H1 (cell line): Measurements from ENCODE around the gene SHROOM3. TPM values are rescaled to one million over a fixed set of nuclear protein-coding genes. Genes with fewer than 3 reads are reported as not detected.

ENCODE experiments used
- CTCF ChIA-PET: fragments of 300-600 bp; sonication (Branson Sonifier 250); formaldehyde crosslinking; loops from one replicate; lab custom pipeline; 2021; ENCODE audit not compliant: partially characterized antibody; lab: Charles Lee
- POLR2A ChIA-PET: fragments of 300-600 bp; sonication (Branson Sonifier 250); formaldehyde crosslinking; loops from one replicate; lab custom pipeline; 2021; ENCODE audit warnings: inconsistent platforms; ENCODE audit not compliant: partially characterized antibody; lab: Charles Lee
- DNase-seq, 2 experiments: peaks; one replicate each; pipeline versions ENCODE4 v3.0.0 to v3.0.0-alpha.2; 2010 to 2022; ENCODE audit warnings: low spot score in 2 of 2, low read depth in 1 of 2, mixed read lengths in 1 of 2
- FAIRE-seq: peaks from 2 replicates; lab custom pipeline; 2011; peaks lifted over from hg19 to GRCh38; lab: Jason Lieb, UNC
- H2AFZ ChIP-seq: 2 replicates; pipeline ENCODE4 v1.8.1; 2012; ENCODE audit warnings: low read length, inconsistent platforms
- H2AK5ac ChIP-seq: 2 replicates; pipeline ENCODE4 v1.6.1; 2013; ENCODE audit warnings: low read depth, low read length
- H2BK120ac ChIP-seq: replicated peaks from 2 replicates; pipeline ENCODE3; 2013; ENCODE audit warnings: low read depth, low read length, inconsistent platforms
- H2BK12ac ChIP-seq: 2 replicates; pipeline ENCODE4 v1.6.1; 2013; ENCODE audit warnings: low read depth, low read length
- H2BK15ac ChIP-seq: 2 replicates; pipeline ENCODE4 v1.6.1; 2013; ENCODE audit warnings: low read length
- H2BK20ac ChIP-seq: 2 replicates; pipeline ENCODE4 v1.6.1; 2013; ENCODE audit warnings: low read length
- H2BK5ac ChIP-seq: 2 replicates; pipeline ENCODE4 v1.6.1; 2013; ENCODE audit warnings: low read depth, low read length
- H3K14ac ChIP-seq: 2 replicates; pipeline ENCODE4 v1.6.1; 2013; ENCODE audit warnings: inconsistent platforms; ENCODE audit not compliant: insufficient read length
- H3K18ac ChIP-seq: 2 replicates; pipeline ENCODE4 v1.6.1; 2013; ENCODE audit warnings: low read length; ENCODE audit errors: extremely low read depth
- H3K23ac ChIP-seq: 2 replicates; pipeline ENCODE4 v1.6.1; 2013; ENCODE audit warnings: inconsistent platforms; ENCODE audit not compliant: insufficient read length
- H3K23me2 ChIP-seq: 2 replicates; pipeline ENCODE4 v1.6.1; 2013; ENCODE audit warnings: low read depth, low read length
- H3K27ac ChIP-seq: 2 replicates; pipeline ENCODE4 v1.6.1; 2011; ENCODE audit warnings: low read depth, low read length, inconsistent platforms
- H3K27me3 ChIP-seq, 4 experiments: replicated peaks in 1 of 4; 1 replicate in 1 of 4; 2 replicates in 3 of 4; pipeline versions ENCODE4 v1.6.1 to v1.8.1; 2011 to 2013; ENCODE audit warnings: low read length in 3 of 4, mild to moderate bottlenecking in 3 of 4, inconsistent platforms in 2 of 4, mixed read lengths in 2 of 4, moderate library complexity in 1 of 4; ENCODE audit not compliant: control insufficient read depth in 3 of 4, insufficient read depth in 3 of 4; ENCODE audit errors: extremely low read depth in 1 of 4
- H3K36me3 ChIP-seq, 4 experiments: 2 replicates each; pipeline versions ENCODE4 v1.6.1 to v1.8.1; 2011 to 2013; ENCODE audit warnings: mild to moderate bottlenecking in 4 of 4, low read length in 3 of 4, moderate library complexity in 2 of 4, control low read depth in 1 of 4, inconsistent platforms in 1 of 4; ENCODE audit not compliant: insufficient read depth in 4 of 4, control insufficient read depth in 2 of 4
- H3K4ac ChIP-seq: replicated peaks from 2 replicates; pipeline ENCODE3; 2013; ENCODE audit warnings: low read length, low read depth, mixed read lengths, inconsistent platforms; ENCODE audit not compliant: insufficient read length
- H3K4me1 ChIP-seq, 4 experiments: replicated peaks in 1 of 4; 1 replicate in 1 of 4; 2 replicates in 3 of 4; pipeline versions ENCODE4 v1.6.1 to v1.8.1; 2011 to 2013; ENCODE audit warnings: low read length in 3 of 4, inconsistent platforms in 2 of 4, mixed read lengths in 1 of 4; ENCODE audit not compliant: insufficient read depth in 4 of 4, control insufficient read depth in 3 of 4
- H3K4me2 ChIP-seq, 2 experiments: 2 replicates each; pipeline versions ENCODE4 v1.6.1 to v1.8.1; 2011 to 2013; ENCODE audit warnings: low read depth in 2 of 2, low read length in 2 of 2, control low read depth in 1 of 2, inconsistent platforms in 1 of 2, mild to moderate bottlenecking in 1 of 2; ENCODE audit not compliant: insufficient read depth in 1 of 2
- H3K4me3 ChIP-seq, 4 experiments: fragments of 200-600, 300-600 bp in 1 of 4; sonication (generic), shearing (Covaris generic), sonication (Bioruptor Twin) in 1 of 4; 2 replicates each; pipeline versions ENCODE4 v1.5.1 to v1.8.1; 2011 to 2016; ENCODE audit warnings: low read length in 4 of 4, low read depth in 3 of 4, control low read depth in 2 of 4, inconsistent platforms in 2 of 4, mild to moderate bottlenecking in 2 of 4, mixed read lengths in 1 of 4, moderate library complexity in 1 of 4; ENCODE audit not compliant: insufficient read depth in 2 of 4; ENCODE audit errors: extremely low read depth in 1 of 4
- H3K56ac ChIP-seq: replicated peaks from 2 replicates; pipeline ENCODE3; 2013; ENCODE audit warnings: low read depth, mild to moderate bottlenecking, mixed read lengths, low read length, inconsistent platforms; ENCODE audit not compliant: insufficient read length
- H3K79me1 ChIP-seq: 2 replicates; pipeline ENCODE4 v1.6.1; 2013; ENCODE audit warnings: low read depth, low read length, control low read depth
- H3K79me2 ChIP-seq, 2 experiments: 2 replicates each; pipeline versions ENCODE4 v1.6.1 to v1.8.1; 2012 to 2013; ENCODE audit warnings: low read length in 2 of 2, mild to moderate bottlenecking in 2 of 2, inconsistent platforms in 1 of 2; ENCODE audit not compliant: insufficient read depth in 2 of 2, control insufficient read depth in 1 of 2
- H3K9ac ChIP-seq, 4 experiments: replicated peaks in 1 of 4; 1 replicate in 1 of 4; 2 replicates in 3 of 4; pipeline versions ENCODE4 v1.6.1 to v1.8.1; 2011 to 2013; ENCODE audit warnings: low read depth in 3 of 4, low read length in 3 of 4, control low read depth in 2 of 4, mild to moderate bottlenecking in 2 of 4, moderate library complexity in 2 of 4, inconsistent platforms in 1 of 4; ENCODE audit errors: extremely low read depth in 1 of 4
- H3K9me3 ChIP-seq, 2 experiments: 2 replicates each; pipeline versions ENCODE4 v1.6.1 to v1.8.1; 2012 to 2013; ENCODE audit warnings: mild to moderate bottlenecking in 2 of 2, moderate library complexity in 2 of 2, control low read depth in 1 of 2, inconsistent platforms in 1 of 2, low read depth in 1 of 2, low read length in 1 of 2, mixed read lengths in 1 of 2; ENCODE audit not compliant: insufficient read depth in 2 of 2
- H4K20me1 ChIP-seq, 2 experiments: replicated peaks in 1 of 2; 2 replicates each; pipeline versions ENCODE3 to v1.8.1; 2011 to 2013; ENCODE audit warnings: inconsistent platforms in 2 of 2, low read length in 2 of 2, mild to moderate bottlenecking in 1 of 2; ENCODE audit not compliant: insufficient read depth in 2 of 2, control insufficient read depth in 1 of 2
- H4K5ac ChIP-seq: 2 replicates; pipeline ENCODE4 v1.6.1; 2013; ENCODE audit warnings: low read length, low read depth, mixed read lengths, inconsistent platforms; ENCODE audit not compliant: insufficient read length
- H4K8ac ChIP-seq: 2 replicates; pipeline ENCODE4 v1.8.0; 2013; ENCODE audit warnings: mild to moderate bottlenecking, moderate library complexity, low read length, inconsistent platforms; ENCODE audit not compliant: insufficient read depth; ENCODE audit errors: extremely low read depth
- H4K91ac ChIP-seq: replicated peaks from 2 replicates; pipeline ENCODE3; 2013; ENCODE audit warnings: low read length, mixed read lengths, inconsistent platforms; ENCODE audit not compliant: insufficient read length
- JUN ChIP-seq: IDR thresholded peaks from 2 replicates; pipeline ENCODE4 v1.6.1; 2011; ENCODE audit warnings: low read depth, mild to moderate bottlenecking, improper control_type of control experiment, low read length
- WGBS, 2 experiments: shearing (Covaris generic) in 1 of 2; methylation state at CpG; one replicate each; pipeline versions ENCODE4 v1.1.6 to v1.1.7; 2013 to 2015; ENCODE audit warnings: low lambda C conversion rate in 2 of 2, mixed read lengths in 2 of 2, inconsistent platforms in 1 of 2, low coverage in 1 of 2, missing lambda C conversion rate in 1 of 2; ENCODE audit not compliant: insufficient replicate concordance in 2 of 2, insufficient coverage in 1 of 2, insufficient read length in 1 of 2; ENCODE audit errors: extremely low coverage in 1 of 2, missing lambda C conversion rate in 1 of 2; 5-methylcytosine and 5-hydroxymethylcytosine counted together
- polyA plus RNA-seq, 7 experiments: library from polyadenylated mRNA; depleted of rRNA in 3 of 7; stranded (reverse) in 5 of 7; unstranded in 2 of 7; fragments of >200 nt in 5 of 7; fragments of 200-250 nt in 2 of 7; gene quantifications; 1 replicate in 5 of 7; 2 replicates in 1 of 7; 4 replicates in 1 of 7; pipeline versions ENCODE4 v1.2.1 to v1.2.3, GENCODE V29; 2011 to 2013; ENCODE audit warnings: missing spikeins in 2 of 7, mixed read lengths in 2 of 7
- total RNA-seq: library from RNA; stranded (reverse); fragmentation: NEBNext Ultra II Directional; extraction: Animal tissue kit (Norgen Biotek cat#: 25700); gene quantifications from 2 replicates; pipeline ENCODE4 v1.2.1, GENCODE V29; 2021

The SHROOM3 gene
- total and polyA plus RNA-seq, 2 of the 8 experiments (the other 6 are each of a cell fraction or from before 2014, with no cell fraction given): 15.8 to 34.0 TPM

DNA sequence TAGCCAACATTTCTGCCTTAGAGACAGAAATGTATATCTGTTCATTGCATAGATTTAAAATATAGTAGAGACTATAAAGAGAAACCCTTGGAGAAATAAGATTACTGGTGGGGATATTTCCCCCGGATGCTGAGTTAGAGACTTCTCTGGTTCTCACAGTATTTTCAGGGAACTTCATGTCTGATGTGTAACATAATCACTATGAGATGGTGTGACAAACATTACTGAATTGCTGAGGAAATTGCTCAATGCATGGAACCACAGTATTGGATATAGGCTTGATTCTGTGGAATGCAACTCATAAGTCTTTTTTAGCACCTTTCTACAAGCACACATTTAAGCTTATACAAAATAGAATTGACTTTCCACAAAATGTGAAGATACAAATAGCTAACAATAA is 310.2 kb downstream of the SHROOM3 start:
- Histone ChIP-seq H4K20me1 (peaks cover 0 to 3% of the 10 kb centered on the region in 2 experiments), H2BK15ac (no peak overlapping the region), H3K27ac (no peak overlapping the region), H3K23ac (no peak overlapping the region), H2AFZ (no peak overlapping the region), H3K18ac (no peak overlapping the region), H3K79me2 (no peaks in the 10 kb centered on the region), H2BK20ac (no peak overlapping the region), H3K23me2 (no peaks in the 10 kb centered on the region), H3K4me3 (no peak overlapping the region), H3K56ac (no peak overlapping the region), H3K4me1 (0 out of 7 replicates have a peak, but pooled peaks cover 0 to 2% (median 0%) of the 10 kb centered on the region in 4 experiments), H3K79me1 (no peaks in the 10 kb centered on the region), H3K36me3 (peaks cover 0 to 18% (median 7%) of the 10 kb centered on the region in 4 experiments; a peak in 5 of 8 replicates), H3K14ac (no peak overlapping the region)
- FAIRE-seq (no peak), DNase-seq (no peak)
- 100% methylated on average over 1 of the region's 1 CpG; no CpG with 5 or more reads in 1 of the 2 experiments for WGBS, 2 experiments
- no peak for TF ChIP-seq JUN
- TF ChIP-seq, all 59 proteins: peak for 0
- H2BK5ac ChIP-seq: no peak overlapping the region
- H4K8ac ChIP-seq: no peak overlapping the region
- H4K91ac ChIP-seq: no peak overlapping the region
- no peak overlapping the region for H2AK5ac ChIP-seq
- no peaks in the 10 kb centered on the region for H3K27me3 ChIP-seq
- H2BK120ac ChIP-seq: no peak overlapping the region
- H3K9me3 ChIP-seq: no peaks in the 10 kb centered on the region
- POLR2A ChIA-PET: interaction anchor here (1.2 kb wide), 1 partner anchor 12 kb away, joined by 7 read pairs; no protein-coding TSS in a partner anchor
- H3K4me2 ChIP-seq: no peak overlapping the region
- CTCF ChIA-PET: interaction anchor here (0.6 to 5.3 kb wide), 6 partner anchors 11 to 241 kb away, joined by 3 to 37 read pairs (median 3); no protein-coding TSS in a partner anchor
- H3K9ac ChIP-seq: no peak overlapping the region
- H2BK12ac ChIP-seq: no peak overlapping the region
- no peak overlapping the region for H4K5ac ChIP-seq
- H3K4ac ChIP-seq: no peak overlapping the region
